ENCODE results near the gene PMPCA.

GRCh38 chr9:136426787-136427186 lies 16.3 kb downstream of the PMPCA start:
- TF ChIP-seq NR3C1 (CRISPR knock-in tag; conservative IDR thresholded peaks at IDR 0.05; ENCODE audit: low read depth) (no peak), HMGA2 (CRISPR knock-in tag; IDR thresholded peaks at IDR 0.05) (no peak), SP1 (CRISPR knock-in tag; conservative IDR thresholded peaks at IDR 0.05) (no peak), CTCF (IDR thresholded peaks at IDR 0.05) (no peak), STAT6 (CRISPR knock-in tag; conservative IDR thresholded peaks at IDR 0.05; ENCODE audit: low read depth) (no peak), SMAD4 (CRISPR knock-in tag; IDR thresholded peaks at IDR 0.05) (no peak), FOXP1 (CRISPR knock-in tag; IDR thresholded peaks at IDR 0.05; ENCODE audit: borderline replicate concordance) (no peak), MAX (CRISPR knock-in tag; IDR thresholded peaks at IDR 0.05) (no peak), ATF3 (CRISPR knock-in tag; conservative IDR thresholded peaks at IDR 0.05) (no peak), CBFB (CRISPR knock-in tag; IDR thresholded peaks at IDR 0.05; ENCODE audit: low read depth) (no peak), HMGXB4 (CRISPR knock-in tag; IDR thresholded peaks at IDR 0.05) (no peak)
